Thyroid gland (tissue), 4 donors: ENCODE results near the gene BCDIN3D.

ENCODE experiments used
- POLR2A ChIP-seq, 2 donors: fragments of 450-650 bp; IDR thresholded peaks; one replicate each; pipeline ENCODE4 v1.6.1; 2017; ENCODE audit warnings: antibody characterized with exemption in 2 of 2, mild to moderate bottlenecking in 2 of 2, moderate library complexity in 1 of 2
- TF ChIP-seq, protein P1 (sequence below), 6 experiments: fragments of 200-600 bp in 3 of 6; fragments of 450-650 bp in 3 of 6; sonication (generic) in 3 of 6; IDR thresholded peaks; one replicate each; pipeline ENCODE4 v1.5.1; 2016 to 2019; ENCODE audit warnings: antibody characterized with exemption in 6 of 6, mild to moderate bottlenecking in 2 of 6, inconsistent platforms in 1 of 6, moderate library complexity in 1 of 6

DNA sequence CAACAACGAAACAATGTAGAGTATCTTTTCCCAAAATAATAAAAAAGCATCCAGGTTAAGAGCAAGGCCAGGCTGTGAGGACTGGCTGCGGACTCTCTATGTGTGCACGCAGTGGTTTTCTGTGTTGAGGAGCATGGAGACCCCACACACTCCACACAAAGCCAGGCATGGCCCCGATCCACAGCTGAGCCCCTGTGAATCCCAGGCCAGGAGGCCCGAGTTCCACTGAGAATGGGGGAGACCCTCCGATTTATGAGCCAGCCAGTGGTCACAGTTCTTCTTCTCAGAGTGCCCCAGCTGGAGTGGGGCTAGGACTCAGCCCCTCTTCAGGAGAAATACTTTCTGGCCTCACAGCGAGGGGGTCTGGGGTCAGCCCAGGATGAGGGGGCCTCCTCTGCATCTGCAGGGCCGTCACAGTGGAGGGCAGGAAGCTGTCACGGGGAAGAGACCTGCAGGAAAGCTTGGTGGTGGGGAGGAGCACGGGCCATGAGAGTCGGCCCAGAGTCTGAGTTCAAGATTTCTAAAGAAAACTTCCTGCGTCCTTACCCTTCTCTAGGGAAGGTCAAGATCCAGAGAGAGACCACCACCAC, 34.8 kb downstream of the BCDIN3D start:
- TF ChIP-seq POLR2A (IDR thresholded peaks at IDR 0.05): no peak
- TF ChIP-seq, protein P1, sequence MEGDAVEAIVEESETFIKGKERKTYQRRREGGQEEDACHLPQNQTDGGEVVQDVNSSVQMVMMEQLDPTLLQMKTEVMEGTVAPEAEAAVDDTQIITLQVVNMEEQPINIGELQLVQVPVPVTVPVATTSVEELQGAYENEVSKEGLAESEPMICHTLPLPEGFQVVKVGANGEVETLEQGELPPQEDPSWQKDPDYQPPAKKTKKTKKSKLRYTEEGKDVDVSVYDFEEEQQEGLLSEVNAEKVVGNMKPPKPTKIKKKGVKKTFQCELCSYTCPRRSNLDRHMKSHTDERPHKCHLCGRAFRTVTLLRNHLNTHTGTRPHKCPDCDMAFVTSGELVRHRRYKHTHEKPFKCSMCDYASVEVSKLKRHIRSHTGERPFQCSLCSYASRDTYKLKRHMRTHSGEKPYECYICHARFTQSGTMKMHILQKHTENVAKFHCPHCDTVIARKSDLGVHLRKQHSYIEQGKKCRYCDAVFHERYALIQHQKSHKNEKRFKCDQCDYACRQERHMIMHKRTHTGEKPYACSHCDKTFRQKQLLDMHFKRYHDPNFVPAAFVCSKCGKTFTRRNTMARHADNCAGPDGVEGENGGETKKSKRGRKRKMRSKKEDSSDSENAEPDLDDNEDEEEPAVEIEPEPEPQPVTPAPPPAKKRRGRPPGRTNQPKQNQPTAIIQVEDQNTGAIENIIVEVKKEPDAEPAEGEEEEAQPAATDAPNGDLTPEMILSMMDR (IDR thresholded peaks at IDR 0.05): no peak
